CD4-positive, alpha-beta T cell (primary cell): ENCODE results near the gene TUBB2B. TPM values are rescaled to one million over a fixed set of nuclear protein-coding genes. Genes with fewer than 3 reads are reported as not detected.

Experiments
- ATAC-seq: fragments of 200-7000 bp; cut with Tn5 transposase; one replicate; pipeline ENCODE4 v1.10.0; 2022; ENCODE audit warnings: mild to moderate bottlenecking; ENCODE audit not compliant: poor library complexity
- CTCF ChIA-PET: fragments of 350-600 bp; sonication (Branson Sonifier 250); formaldehyde crosslinking; loops from one replicate; lab custom pipeline; 2021; ENCODE audit warnings: antibody characterized with exemption, inconsistent platforms; lab: Charles Lee
- POLR2A ChIA-PET: fragments of 350-600 bp; sonication (Branson Sonifier 250); formaldehyde crosslinking; loops from one replicate; lab custom pipeline; 2021; ENCODE audit warnings: antibody characterized with exemption, inconsistent platforms; lab: Charles Lee
- DNase-seq, 14 experiments: peaks; one replicate each; pipeline ENCODE4 v3.0.0-alpha.2; 2013 to 2020; ENCODE audit warnings: mixed read lengths in 2 of 14
- H3K27ac ChIP-seq, 2 donors: one replicate each; pipeline versions ENCODE4 v1.5.1 to v1.7.0; 2013; ENCODE audit warnings: low read length in 2 of 2, low read depth in 1 of 2, mild to moderate bottlenecking in 1 of 2
- H3K27me3 ChIP-seq, 2 experiments: 1 replicate in 1 of 2; 2 replicates in 1 of 2; pipeline versions ENCODE4 v1.6.1 to v1.7.0; 2013; ENCODE audit warnings: low read length in 2 of 2, control low read depth in 1 of 2, mild to moderate bottlenecking in 1 of 2, moderate library complexity in 1 of 2; ENCODE audit not compliant: insufficient read depth in 2 of 2, control insufficient read depth in 1 of 2
- H3K36me3 ChIP-seq: one replicate; pipeline ENCODE4 v1.6.1; 2013; ENCODE audit warnings: low read length, control low read depth; ENCODE audit not compliant: insufficient read depth
- H3K4me1 ChIP-seq: one replicate; pipeline ENCODE4 v1.6.1; 2013; ENCODE audit warnings: low read length, control low read depth; ENCODE audit not compliant: insufficient read depth
- H3K4me3 ChIP-seq: one replicate; pipeline ENCODE4 v1.5.1; 2013; ENCODE audit warnings: mild to moderate bottlenecking, low read length, moderate library complexity
- H3K9me3 ChIP-seq, 2 experiments: 1 replicate in 1 of 2; 2 replicates in 1 of 2; pipeline versions ENCODE4 v1.6.1 to v1.7.0; 2013; ENCODE audit warnings: low read length in 2 of 2, mild to moderate bottlenecking in 2 of 2, control low read depth in 1 of 2, moderate library complexity in 1 of 2; ENCODE audit not compliant: control insufficient read depth in 1 of 2, insufficient read depth in 1 of 2
- H3K27ac Mint-ChIP-seq: one replicate; pipeline ENCODE4 v1.8.0; 2020; ENCODE audit warnings: mixed read lengths
- H3K27me3 Mint-ChIP-seq: one replicate; pipeline ENCODE4 v1.8.0; 2021; ENCODE audit warnings: mixed read lengths
- H3K36me3 Mint-ChIP-seq: one replicate; pipeline ENCODE4 v1.8.0; 2021; ENCODE audit warnings: low read depth, mixed read lengths
- H3K4me1 Mint-ChIP-seq: one replicate; pipeline ENCODE4 v1.8.0; 2021; ENCODE audit warnings: low read depth, mixed read lengths
- H3K4me3 Mint-ChIP-seq: one replicate; pipeline ENCODE4 v1.8.0; 2020; ENCODE audit warnings: mild to moderate bottlenecking, mixed read lengths
- H3K9me3 Mint-ChIP-seq: one replicate; pipeline ENCODE4 v1.8.0; 2020; ENCODE audit warnings: mixed read lengths
- CTCF ChIP-seq: fragments of 200-600 bp; IDR thresholded peaks from one replicate; pipeline ENCODE4 v1.8.0; 2022; ENCODE audit warnings: antibody characterized with exemption, mild to moderate bottlenecking
- intact Hi-C, 2 experiments: fragments of 100-400 bp; cut with DNase I in 1 of 2; cut with micrococcal nuclease in 1 of 2; formaldehyde crosslinking; loops; one replicate each; pipeline versions ENCODE4 v1.15.1 to v1.9.0; 2023 to 2025; cut with DNase I, micrococcal nuclease
- total RNA-seq, 174 experiments: library from RNA in 2 of 174; stranded (reverse) in 2 of 174; gene quantifications; one replicate each; pipeline ENCODE4 v1.2.3 and lab custom pipeline; 2021 to 2026

TUBB2B gene
- total RNA-seq, 2 experiments from 2014 or later = not detected

GRCh38 chr6:3208775-3209113 is 18.7 kb downstream of the TUBB2B start:
- intact Hi-C loops = no loop called here

GRCh38 chr6:3208098-3208774 is 19.2 kb downstream of the TUBB2B start:
- H3K9me3 ChIP-seq = no peaks in the 10 kb centered on the region
- Mint-ChIP-seq H3K27ac (no peak overlapping the region), H3K4me1 (peaks cover 9% of the 10 kb centered on the region), H3K4me3 (no peak overlapping the region), H3K9me3 (peaks cover 2% of the 10 kb centered on the region), H3K36me3 (no peaks in the 10 kb centered on the region), H3K27me3 (peaks cover 41% of the 10 kb centered on the region)
- peaks cover 12% of the 10 kb centered on the region for H3K4me1 ChIP-seq
- intact Hi-C loops = no loop called here
- no peak overlapping the region for H3K27ac ChIP-seq
- CTCF ChIA-PET = no interaction called here
- no peak for TF ChIP-seq CTCF
- peaks cover 0 to 3% of the 10 kb centered on the region in 2 experiments for H3K27me3 ChIP-seq
- no peak for ATAC-seq
- no peak overlapping the region for H3K4me3 ChIP-seq
- H3K36me3 ChIP-seq = no peaks in the 10 kb centered on the region
- POLR2A ChIA-PET = no interaction called here
- no peak for DNase-seq

More at GRCh38 chr6:3208775-3209113, 18.7 kb downstream of the TUBB2B start:
- H3K9me3 ChIP-seq = no peaks in the 10 kb centered on the region
- Mint-ChIP-seq H3K4me3 (no peak overlapping the region), H3K9me3 (peaks cover 2% of the 10 kb centered on the region), H3K4me1 (peaks cover 9% of the 10 kb centered on the region), H3K36me3 (no peaks in the 10 kb centered on the region), H3K27ac (no peak overlapping the region), H3K27me3 (peaks cover 38% of the 10 kb centered on the region)
- no peak overlapping the region for H3K4me3 ChIP-seq
- no peak overlapping the region for H3K27ac ChIP-seq
- CTCF ChIA-PET = no interaction called here
- POLR2A ChIA-PET = no interaction called here
- no peak for TF ChIP-seq CTCF
- peaks cover 0 to 3% of the 10 kb centered on the region in 2 experiments for H3K27me3 ChIP-seq
- no peak for DNase-seq
- H3K36me3 ChIP-seq = no peaks in the 10 kb centered on the region
- no peak for ATAC-seq
- H3K4me1 ChIP-seq = peaks cover 12% of the 10 kb centered on the region

- no peak for ATAC-seq
- POLR2A ChIA-PET = no interaction called here
- no peak overlapping the region for H3K4me3 Mint-ChIP-seq
Observed at GRCh38 chr6:3206339-3207015, 21.0 kb downstream of the TUBB2B start.

More at GRCh38 chr6:3206339-3207015, 21.0 kb downstream of the TUBB2B start:
- no peak overlapping the region for H3K4me3 ChIP-seq
- CTCF ChIA-PET = no interaction called here
- no peaks in the 10 kb centered on the region for H3K9me3 ChIP-seq
- no peaks in the 10 kb centered on the region for H3K36me3 ChIP-seq
- no peak for DNase-seq
- Mint-ChIP-seq H3K4me1 (peaks cover 9% of the 10 kb centered on the region), H3K27me3 (peaks cover 45% of the 10 kb centered on the region), H3K27ac (no peak overlapping the region), H3K36me3 (no peaks in the 10 kb centered on the region), H3K9me3 (peaks cover 2% of the 10 kb centered on the region)
- no peak for TF ChIP-seq CTCF
- H3K4me1 ChIP-seq = peaks cover 12% of the 10 kb centered on the region
- intact Hi-C loops = no loop called here
- H3K27me3 ChIP-seq = peaks cover 3 to 5% of the 10 kb centered on the region in 2 experiments
- no peak overlapping the region for H3K27ac ChIP-seq
